HG02973 (cell line): ENCODE measurements around the gene HTR7.

Source experiments
- ATAC-seq: cut with Tn5 transposase; IDR thresholded peaks from one replicate; pipeline ENCODE4 v1.9.1; 2021; ENCODE audit warnings: moderate library complexity; ENCODE audit not compliant: unreplicated experiment

The HTR7 gene

DNA sequence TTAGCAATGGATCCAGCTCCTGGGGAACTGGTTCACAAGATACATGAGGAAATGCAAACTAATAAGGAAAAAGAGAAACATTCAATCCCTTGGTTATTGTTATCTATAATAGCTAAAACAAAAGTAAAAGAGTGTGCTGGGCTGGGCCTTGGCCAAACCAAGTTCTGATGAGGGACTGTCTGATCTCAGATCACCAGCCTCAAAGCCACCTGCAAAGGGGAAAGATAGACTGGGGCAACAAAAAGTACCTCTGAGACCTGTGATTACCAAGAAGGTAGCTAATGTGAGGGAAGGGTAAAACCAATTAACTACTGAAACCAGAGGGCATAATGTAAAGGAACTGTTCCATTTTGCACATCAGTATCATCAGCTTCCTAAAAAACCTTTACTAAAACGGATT, 51.2 kb downstream of the HTR7 start:
- ATAC-seq = no peak

DNA sequence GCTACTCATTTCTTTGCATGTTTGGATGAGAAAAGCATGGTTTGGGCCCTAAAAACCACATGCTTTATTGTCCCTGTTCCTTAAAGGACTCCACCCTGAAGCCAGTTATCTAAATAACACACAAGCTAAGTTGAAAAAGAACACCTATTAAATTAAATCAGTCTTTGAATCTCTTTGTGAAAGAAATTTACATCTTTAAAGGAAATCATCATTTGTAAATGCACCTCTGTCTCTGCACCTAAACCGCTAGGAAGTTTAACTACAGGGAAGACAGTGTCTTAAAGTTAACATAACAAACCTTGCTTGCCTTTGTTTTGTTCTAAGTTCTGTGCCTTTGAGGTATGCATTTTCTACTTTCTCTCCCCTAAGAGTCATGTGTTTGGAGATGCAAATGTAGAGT, 52.6 kb downstream of the HTR7 start:
- ATAC-seq = no peak

DNA sequence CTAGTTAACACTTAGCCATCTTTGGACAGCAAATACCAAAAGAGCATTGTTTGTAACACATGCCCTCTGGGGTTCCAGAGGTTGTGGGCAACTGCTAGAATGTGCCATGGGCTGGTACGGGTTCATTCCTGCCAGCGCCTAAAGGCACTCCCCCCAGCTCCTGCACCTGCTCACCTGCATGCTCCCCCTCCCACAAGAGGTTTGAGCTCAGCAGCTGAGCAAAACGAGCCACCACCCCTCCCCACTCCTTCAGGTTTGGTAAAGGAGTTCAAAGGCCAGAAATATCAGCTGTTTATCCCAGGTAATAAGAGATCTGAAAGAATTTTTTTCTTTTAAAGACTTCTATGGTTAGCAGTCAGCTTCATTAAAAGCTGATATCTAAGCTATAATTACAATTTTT, 53.5 kb downstream of the HTR7 start:
- ATAC-seq = no peak

DNA sequence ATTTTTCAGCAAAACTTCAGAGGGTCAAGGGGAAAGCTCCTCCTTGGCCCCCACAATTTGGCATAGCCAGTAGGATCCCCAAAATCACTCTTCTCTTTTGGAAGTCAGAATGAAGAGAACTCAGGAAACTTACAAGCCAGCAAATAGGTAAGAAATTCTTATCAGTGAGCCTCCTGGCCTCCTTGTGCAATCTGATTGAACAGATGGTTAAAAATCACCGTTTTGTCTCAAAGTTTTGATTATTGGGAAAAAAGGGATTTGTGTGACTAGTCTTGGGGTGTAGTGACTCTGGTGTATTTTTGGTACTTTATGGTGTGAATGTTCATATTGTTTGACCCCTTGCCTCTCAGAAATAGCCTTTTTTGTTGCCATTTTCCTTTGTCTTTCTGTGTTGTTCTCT, 56.2 kb downstream of the HTR7 start:
- ATAC-seq = no peak

DNA sequence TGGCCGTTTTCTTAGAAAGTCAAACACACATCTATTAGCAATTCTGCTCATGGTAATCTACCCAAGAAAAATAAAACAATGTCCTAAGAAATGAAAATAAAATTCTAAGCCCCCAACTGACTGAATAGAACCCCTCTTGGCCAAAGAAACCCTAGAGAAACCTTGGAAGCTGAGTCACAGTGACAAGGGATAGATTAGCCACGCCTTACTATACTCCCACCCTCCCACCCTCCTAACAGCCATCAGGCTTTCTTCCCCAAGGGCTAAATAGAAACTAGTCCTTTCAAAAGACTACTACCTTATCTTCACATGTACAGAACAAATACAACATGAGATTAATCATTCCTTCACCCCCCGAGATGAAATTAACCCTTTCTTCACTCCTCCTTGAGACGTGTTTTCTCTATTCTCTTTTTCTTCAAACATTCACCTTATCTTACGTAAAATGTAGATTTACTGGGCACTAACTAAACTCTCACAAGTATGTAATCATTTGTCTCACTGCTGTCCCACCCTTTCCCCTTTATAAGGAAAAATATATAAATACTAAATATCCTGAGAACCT, 57.5 kb downstream of the HTR7 start:
- no peak for ATAC-seq

DNA sequence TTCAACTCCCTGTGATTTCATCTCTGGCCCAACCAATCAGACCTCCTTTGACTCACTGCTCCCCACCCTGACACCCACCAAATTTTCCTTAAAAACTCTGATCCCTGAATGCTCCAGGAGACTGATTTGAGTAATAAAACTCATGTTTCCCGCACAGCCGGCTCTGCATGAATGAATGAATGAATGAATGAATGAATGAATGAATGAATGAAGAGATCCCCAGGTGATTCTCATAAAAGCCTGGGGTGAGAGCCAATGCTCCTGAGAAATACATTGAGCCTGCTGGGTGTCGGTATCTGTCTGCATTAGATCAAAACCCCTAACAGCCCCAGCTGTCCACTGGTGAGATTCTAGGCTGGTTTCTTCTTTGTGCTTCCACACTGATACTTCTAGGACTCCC, 58.7 kb downstream of the HTR7 start:
- no peak for ATAC-seq

DNA sequence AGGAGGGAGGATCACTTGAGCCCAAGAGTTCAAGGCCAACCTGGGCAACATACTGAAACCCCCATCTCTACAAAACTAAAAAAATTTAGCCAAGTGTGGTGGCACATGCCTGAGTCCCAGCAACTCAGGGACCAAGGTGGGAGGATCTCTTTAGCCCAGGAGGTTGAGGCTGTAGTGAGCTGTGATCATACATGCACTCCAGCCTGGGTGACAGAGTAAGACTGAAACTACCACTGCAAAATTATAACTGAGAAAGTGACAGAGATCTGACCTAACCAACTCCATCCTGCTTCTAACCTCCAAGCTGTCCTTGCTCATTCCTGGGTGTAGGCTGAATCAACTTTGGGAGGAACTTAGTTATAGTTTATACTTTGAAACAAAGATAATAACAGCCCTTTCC, 59.4 kb downstream of the HTR7 start:
- no peak for ATAC-seq

DNA sequence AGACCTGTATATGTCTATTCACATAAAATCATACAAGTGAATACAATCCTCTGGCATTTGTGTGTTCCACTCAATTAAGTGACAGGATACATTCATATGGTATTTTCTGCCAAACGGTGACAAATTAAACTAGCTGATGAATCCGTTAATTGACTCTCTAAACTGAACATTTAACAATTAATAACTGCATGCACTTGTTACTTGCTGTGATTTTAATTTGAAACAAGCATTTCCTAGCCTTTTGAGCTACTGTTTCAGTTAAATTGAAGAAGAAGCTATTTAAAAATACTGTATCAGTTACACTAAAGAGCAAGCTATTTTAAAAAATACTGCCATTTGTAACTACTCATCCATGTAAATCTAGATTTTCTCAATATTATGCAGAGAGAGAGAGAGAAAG, 67.4 kb downstream of the HTR7 start:
- ATAC-seq = no peak

DNA sequence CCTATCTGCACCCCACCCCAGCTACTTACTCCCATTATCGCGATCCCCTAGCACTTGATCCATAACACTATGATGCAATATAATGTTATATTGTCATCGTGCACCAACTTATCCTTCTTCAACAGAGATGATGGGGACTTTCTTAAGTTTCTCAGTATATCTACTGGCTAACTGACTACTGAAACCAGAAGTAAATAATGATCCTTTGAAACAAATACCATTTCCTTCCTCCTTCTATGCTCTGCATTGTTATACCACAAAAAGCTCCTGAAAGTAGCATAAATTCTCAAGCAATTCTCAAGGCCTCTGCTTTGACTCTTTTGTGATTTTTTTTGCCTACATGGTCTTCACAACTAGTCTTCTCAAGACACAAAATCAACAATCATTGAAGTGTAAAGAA, 68.9 kb downstream of the HTR7 start:
- no peak for ATAC-seq

DNA sequence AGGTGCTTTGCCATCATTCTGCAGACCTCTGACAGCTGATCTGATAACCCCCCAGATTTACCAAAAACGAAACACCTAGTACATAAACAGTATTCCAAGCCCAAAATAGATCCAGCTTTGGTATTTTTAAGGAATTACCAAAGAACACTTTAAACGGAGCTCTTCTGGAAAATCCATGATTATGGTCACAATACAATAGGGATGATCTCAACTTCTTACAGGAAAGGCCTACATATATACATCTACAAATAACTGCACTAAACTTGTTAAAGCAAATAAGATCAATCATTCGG, 69.7 kb downstream of the HTR7 start:
- ATAC-seq = no peak

DNA sequence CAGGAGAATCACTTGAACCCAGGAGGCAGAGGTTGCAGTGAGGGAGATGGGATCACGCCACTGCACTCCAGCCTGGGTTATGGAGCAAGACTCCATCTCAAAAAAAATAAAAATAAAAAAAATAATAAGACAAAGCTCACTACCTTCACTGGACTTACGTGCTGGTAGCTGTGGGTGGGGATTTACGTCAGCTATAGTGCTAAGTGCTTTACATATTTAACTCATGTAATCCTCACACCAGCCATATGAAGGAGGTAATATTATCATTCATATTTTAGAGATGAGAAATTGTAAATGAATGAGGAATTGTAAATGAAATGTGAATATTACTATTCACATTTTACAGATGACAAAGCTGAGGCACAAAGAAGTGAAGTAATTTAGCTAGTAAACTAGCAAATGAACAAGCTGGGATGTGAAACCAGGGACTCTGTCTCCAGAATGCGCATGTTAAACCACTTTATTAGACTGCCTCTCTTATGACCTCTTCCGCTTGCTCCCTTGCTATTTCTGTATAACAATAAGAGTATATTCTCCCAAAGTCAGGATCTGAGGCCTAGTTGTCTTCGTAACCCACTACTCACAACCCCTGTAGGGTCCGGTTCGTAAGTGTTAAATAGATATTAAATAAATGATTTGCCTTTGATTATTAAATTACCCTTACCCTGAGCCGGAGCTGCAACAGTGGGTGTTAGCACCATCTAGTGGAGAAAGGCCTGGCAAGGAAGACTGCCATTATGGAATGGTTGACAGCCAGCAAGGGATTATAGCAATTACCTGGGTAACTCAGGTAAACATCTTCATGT, 70.2 kb downstream of the HTR7 start:
- no peak for ATAC-seq

DNA sequence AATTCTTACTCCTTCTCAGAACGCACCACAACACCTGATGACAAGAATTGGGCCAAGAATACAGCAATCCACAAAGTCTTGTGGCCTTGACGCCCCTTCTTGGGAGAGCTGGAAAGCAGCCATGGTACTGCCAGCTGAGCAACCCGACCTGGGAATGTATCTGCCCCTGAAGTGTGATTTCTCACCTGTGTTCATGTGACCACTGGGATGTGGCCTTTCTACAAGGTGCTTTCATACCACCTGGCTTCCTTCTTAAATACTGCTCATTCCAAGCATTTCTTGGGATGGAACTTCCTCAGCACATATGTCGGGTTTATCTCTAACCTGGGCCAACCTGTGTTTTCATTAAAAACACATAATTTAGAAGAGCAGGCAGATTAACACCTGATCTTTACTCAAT, 72.1 kb downstream of the HTR7 start:
- no peak for ATAC-seq

DNA sequence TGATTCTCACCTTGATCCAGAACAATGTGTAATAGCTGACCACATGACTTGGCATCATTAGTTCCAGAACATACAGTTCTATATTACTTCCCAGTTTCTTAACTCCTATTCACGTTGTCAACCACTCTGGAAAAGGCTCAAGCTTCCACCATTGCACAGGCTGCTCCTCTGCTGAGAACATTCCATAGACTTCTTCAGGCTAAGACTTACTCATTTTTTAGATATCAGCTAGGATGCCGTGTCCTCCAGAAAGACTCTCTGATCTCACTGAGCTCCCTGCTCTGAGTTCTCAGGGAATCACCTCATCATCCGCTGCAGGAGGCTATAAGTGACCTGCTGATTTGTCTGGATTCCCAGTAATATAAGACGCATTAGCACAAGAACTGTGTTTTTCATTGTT, 73.1 kb downstream of the HTR7 start:
- ATAC-seq = no peak

DNA sequence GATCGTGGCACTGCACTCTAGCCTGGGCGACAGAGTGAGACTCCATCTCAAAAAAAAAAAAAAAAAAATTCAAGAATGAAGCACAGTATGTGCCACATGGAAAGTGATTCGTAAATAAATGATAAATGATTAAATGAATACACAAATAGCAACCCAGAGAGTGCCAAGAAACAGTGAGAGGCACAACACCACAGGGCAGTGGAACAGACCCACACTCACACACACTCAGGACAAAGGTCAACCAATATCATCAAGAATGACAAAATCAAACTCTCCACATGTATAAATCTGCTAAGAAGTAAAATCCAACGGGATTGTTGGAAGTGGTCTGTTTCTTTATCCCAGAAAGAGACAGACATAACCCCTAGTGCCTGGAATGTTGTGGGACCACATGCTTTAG, 77.4 kb downstream of the HTR7 start:
- no peak for ATAC-seq

DNA sequence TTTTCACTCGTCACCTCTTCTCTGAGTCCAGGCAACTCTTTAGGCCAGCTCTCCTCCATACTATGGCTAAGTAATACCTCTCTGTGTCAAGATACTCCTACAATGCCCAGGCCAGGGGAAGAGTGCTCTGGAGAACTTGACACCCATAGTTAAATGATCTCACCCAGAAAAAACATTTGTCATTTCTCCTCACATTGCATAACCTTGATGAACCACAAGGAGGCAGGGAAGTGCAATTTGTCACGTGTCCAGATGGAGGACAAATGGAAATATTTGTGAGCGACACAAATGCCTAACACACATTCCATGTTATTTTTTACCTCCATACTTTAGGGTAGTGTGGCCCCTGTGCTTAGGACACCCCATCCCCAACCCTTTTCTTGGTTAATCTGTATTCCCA, 78.3 kb downstream of the HTR7 start:
- no peak for ATAC-seq

DNA sequence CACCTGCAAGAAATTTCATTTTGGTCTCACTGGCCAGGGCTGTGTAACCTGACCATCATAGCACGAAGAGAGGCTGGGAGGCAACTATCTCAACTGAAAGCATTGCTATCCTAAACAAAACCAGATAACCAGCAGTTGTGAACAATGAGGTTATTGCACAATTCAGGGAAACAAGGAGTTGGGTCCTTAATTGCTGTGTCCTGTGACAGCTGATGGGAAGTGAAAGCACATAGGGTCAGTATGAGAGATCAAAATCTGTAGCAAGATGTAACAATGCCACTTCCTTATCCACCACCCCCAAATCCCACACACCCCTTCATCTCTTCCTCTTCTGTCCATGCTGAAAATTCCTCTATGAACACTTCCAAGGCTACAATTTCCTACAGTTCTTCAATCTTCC, 80.2 kb downstream of the HTR7 start:
- ATAC-seq = no peak

DNA sequence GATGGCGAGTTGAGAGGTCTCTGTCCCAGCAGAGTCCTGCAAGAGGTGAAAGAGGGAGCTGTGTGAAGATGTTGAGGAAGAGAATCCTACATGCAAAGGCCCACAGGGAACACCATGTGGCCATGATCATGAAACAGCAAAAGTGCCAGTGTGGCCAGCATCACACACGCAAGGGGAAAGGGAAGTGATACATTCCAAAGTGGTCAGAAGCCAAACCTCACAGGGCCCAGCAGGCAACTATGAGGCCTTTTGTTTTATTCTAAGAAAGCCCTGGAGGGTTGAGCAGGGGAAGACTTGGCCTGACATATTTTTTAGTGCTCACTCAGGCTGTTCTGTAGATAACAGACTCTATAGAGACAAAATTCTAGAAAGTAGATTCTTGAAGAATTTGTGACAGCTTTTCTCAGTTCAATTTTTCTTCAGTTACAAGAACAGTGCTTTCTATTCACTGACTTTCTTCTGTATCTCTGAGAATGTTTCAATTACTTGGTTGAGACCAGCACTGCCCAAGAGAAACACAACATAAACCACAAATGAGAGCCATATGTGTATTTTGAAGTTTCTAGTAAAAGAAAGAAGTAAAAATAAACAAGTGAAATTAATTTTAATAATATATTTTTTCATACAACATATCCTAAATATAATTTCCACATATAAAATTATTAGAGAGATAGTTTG, 82.3 kb downstream of the HTR7 start:
- ATAC-seq = peak; percentile 71

DNA sequence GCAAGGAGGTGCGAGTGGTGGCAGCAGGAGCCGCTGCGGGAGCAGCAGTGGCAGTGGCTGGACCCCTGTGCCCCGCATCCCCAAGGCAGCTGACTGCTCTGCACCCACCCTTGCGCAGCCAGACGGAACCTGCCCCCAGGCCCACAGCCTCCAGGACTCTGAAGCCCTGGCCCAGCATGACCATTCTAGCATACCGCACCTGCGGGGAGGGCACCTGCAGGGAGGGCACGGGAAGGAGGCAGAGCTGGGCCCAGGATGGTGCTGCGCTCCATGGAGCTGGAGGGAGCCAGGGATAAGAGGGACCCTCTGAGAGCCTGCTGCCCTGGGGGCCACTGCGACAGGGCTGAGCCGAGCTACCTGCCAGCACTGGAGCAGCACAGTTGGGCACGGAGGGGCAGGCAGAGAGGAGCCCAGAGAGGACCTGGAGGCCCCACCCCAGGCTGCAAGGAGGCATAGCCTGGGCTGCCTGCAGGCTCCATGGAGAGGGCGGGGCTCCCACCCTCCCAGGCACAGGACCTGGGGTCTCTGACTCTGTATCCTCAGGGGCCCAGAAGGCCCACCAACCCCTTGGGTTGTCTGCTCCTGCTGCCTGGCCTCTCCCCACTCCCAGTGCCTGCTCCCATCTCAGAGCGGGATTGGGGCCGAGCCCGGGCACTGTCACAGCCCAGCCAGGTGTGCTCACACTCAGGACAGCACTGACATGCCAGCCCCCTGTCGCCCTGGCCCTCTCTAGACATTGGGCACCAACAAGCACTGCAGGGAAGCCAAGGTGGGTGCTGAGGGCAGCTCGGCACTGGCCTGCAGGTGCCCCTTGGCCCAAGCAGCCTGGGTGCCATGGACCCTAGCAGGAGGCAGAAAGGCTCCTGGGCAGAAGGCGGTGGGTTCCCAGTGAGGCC, 87.6 kb downstream of the HTR7 start:
- no peak for ATAC-seq

DNA sequence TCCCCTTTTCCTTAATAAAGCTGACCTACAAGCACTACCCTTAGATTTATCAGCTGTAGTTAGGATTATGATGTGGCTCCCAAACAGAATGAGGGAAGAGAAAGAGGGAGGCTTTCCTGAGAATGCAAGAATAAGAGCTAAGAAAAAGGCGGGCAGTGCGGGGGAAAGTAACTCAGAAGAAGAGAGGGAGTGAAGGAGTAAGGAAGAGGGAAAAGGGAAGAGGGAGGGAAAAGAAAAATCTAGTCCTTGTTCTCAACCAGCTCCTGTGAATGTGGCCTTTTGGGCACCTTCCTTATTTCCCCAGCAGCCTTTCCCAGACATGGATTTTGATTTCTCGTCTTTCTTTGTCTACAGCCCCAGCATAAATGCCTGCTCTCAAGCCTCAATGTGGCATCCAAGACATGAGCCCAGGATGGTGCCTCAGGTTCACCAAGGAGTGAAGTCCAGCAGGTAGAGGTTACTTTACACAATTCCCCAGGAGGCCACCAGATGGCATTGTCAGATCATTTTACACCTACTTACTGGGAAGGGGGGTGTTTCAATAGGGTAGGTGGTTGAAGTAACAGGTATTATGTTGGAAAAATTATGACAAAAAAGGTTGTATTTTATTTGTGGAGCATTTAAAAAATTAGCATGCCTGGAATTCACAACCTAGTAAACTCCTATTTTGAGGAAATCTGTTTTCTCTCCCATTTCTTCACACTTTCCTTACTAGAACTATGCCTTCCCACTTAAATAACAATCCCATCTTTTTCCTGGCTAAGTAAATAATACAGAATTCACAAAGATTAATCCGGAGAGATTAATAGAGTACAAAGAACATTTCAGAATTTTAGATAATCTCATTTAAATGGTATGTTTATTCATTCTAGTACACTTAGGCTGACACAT, 106.5 kb downstream of the HTR7 start:
- ATAC-seq = peak; percentile 67

DNA sequence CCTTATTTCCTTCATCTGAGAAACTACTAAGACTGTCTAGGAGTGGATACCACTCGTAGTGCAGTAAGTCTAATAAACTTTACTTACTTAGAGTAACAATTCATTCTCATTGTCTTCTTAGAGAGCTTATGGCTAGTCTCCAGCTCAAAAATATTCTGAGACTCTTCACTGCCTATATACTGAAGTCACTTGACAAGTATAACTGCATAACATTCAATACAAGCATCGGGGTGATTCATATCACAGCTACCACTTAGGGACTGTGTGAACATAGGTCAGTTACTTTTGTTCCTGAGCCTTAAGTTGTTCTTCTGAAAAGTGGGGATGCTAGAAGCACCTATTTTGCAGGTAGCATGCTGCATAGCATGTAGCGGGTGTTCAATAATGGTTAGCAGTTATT, 111.0 kb downstream of the HTR7 start:
- ATAC-seq = no peak

DNA sequence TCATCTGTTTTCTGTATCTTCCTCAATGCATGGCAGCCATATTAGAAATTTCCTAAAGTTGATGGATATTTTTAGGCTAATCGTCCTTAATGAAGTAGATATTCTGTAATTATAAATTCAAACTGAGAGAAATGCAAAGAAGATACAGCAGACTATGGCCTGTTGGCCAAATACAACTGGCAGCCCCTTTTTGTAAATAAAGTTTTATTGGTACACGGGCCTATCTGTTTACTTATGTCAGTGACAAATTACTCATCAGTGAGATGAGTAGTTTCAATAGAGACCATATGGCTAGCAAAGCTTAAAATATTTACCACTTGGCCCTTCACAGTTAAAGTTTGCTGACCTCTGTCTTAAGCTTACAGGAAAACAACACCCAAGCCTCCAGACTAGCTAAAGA, 112.3 kb downstream of the HTR7 start:
- no peak for ATAC-seq
